GM19025 (cell line): ENCODE measurements around the gene DNMBP.
"Not testable (repeated sequence)": the region's sequence is repeated elsewhere in the genome, so short reads cannot be mapped to it uniquely, and the experiment has no call there.

Experiments
- ATAC-seq: cut with Tn5 transposase; IDR thresholded peaks from one replicate; pipeline ENCODE4 v1.9.1; 2021; ENCODE audit warnings: mild to moderate bottlenecking, low read depth, moderate library complexity; ENCODE audit not compliant: unreplicated experiment

Gene DNMBP

GRCh38 chr10:99873846-99874245 lies 135.9 kb downstream of the DNMBP start:
- no peak for ATAC-seq

- no peak for ATAC-seq
Measured at GRCh38 chr10:99872367-99873162, 137.2 kb downstream of the DNMBP start.

- ATAC-seq = no peak
Measured at GRCh38 chr10:99870123-99870730, 139.5 kb downstream of the DNMBP start.

- ATAC-seq = no peak
Measured at GRCh38 chr10:99869581-99870122, 140.1 kb downstream of the DNMBP start.

- not testable (repeated sequence) for ATAC-seq
Measured at GRCh38 chr10:99867250-99867649, 142.5 kb downstream of the DNMBP start.

GRCh38 chr10:99863535-99864240 lies 146.1 kb downstream of the DNMBP start:
- ATAC-seq = not testable (repeated sequence)

- ATAC-seq = no peak
Measured at GRCh38 chr10:99860466-99860865, 149.3 kb downstream of the DNMBP start.

GRCh38 chr10:99859585-99859984 lies 150.2 kb downstream of the DNMBP start:
- no peak for ATAC-seq

GRCh38 chr10:99858849-99859248 lies 150.9 kb downstream of the DNMBP start:
- no peak for ATAC-seq

GRCh38 chr10:99855479-99856071 lies 154.2 kb downstream of the DNMBP start:
- ATAC-seq = no peak

GRCh38 chr10:99854860-99855259 lies 154.9 kb downstream of the DNMBP start:
- ATAC-seq = no peak

GRCh38 chr10:99853655-99854054 lies 156.1 kb downstream of the DNMBP start:
- ATAC-seq = no peak

- no peak for ATAC-seq
Measured at GRCh38 chr10:99852481-99853213, 157.1 kb downstream of the DNMBP start.

GRCh38 chr10:99851825-99852224 lies 157.9 kb downstream of the DNMBP start:
- no peak for ATAC-seq

GRCh38 chr10:99850767-99851340 lies 158.9 kb downstream of the DNMBP start:
- ATAC-seq = no peak

GRCh38 chr10:99850021-99850766 lies 159.6 kb downstream of the DNMBP start:
- no peak for ATAC-seq

- ATAC-seq = no peak
Measured at GRCh38 chr10:99849536-99849935, 160.2 kb downstream of the DNMBP start.

GRCh38 chr10:99849057-99849456 lies 160.7 kb downstream of the DNMBP start:
- ATAC-seq = no peak

- ATAC-seq = no peak
Measured at GRCh38 chr10:99845837-99846382, 163.8 kb downstream of the DNMBP start.
